GM23248 (cell line): ENCODE results near the gene PTTG2. TPM values are rescaled to one million over a fixed set of nuclear protein-coding genes. Genes with fewer than 3 reads are reported as not detected.

Experiments used
- DNase-seq: peaks from one replicate; pipeline ENCODE4 v3.0.0-alpha.2; 2015
- H2AFZ ChIP-seq: fragments of 200-600 bp; sonication (generic); 2 replicates; pipeline ENCODE4 v1.6.1; 2016; ENCODE audit warnings: antibody characterized with exemption
- H3F3A ChIP-seq: fragments of 200-600 bp; sonication (generic); 2 replicates; pipeline ENCODE4 v1.6.1; 2016; ENCODE audit warnings: mild to moderate bottlenecking, antibody characterized with exemption, mixed run types; ENCODE audit not compliant: insufficient read depth
- H3K27ac ChIP-seq: fragments of 200-600 bp; sonication (generic); 2 replicates; pipeline ENCODE4 v1.5.1; 2016; ENCODE audit warnings: mild to moderate bottlenecking
- H3K27me3 ChIP-seq: fragments of 200-600 bp; sonication (generic); replicated peaks from 2 replicates; pipeline ENCODE4 v1.6.1; 2016; ENCODE audit warnings: mild to moderate bottlenecking; ENCODE audit not compliant: insufficient read depth
- H3K36me3 ChIP-seq: fragments of 200-600 bp; sonication (generic); 2 replicates; pipeline ENCODE4 v1.6.1; 2016; ENCODE audit warnings: low read depth, mild to moderate bottlenecking
- H3K4me1 ChIP-seq: fragments of 200-600 bp; sonication (generic); 2 replicates; pipeline ENCODE4 v1.6.1; 2016; ENCODE audit warnings: mild to moderate bottlenecking; ENCODE audit not compliant: insufficient read depth
- H3K4me2 ChIP-seq: fragments of 200-600 bp; sonication (generic); one replicate; pipeline ENCODE4 v1.6.1; 2016; ENCODE audit warnings: mild to moderate bottlenecking; ENCODE audit not compliant: unreplicated experiment
- H3K4me3 ChIP-seq: fragments of 200-600 bp; sonication (generic); 2 replicates; pipeline ENCODE4 v1.5.1; 2016; ENCODE audit warnings: mild to moderate bottlenecking
- H3K79me2 ChIP-seq: fragments of 200-600 bp; sonication (generic); 2 replicates; pipeline ENCODE4 v1.6.1; 2016; ENCODE audit warnings: mild to moderate bottlenecking; ENCODE audit not compliant: insufficient read depth
- H3K9ac ChIP-seq: fragments of 200-600 bp; sonication (generic); 2 replicates; pipeline ENCODE4 v1.6.1; 2016; ENCODE audit warnings: mild to moderate bottlenecking
- H3K9me2 ChIP-seq: fragments of 200-600 bp; sonication (generic); 2 replicates; pipeline ENCODE4 v1.6.1; 2016; ENCODE audit warnings: mixed run types, mild to moderate bottlenecking, moderate library complexity; ENCODE audit not compliant: insufficient read depth
- H3K9me3 ChIP-seq: fragments of 200-600 bp; sonication (generic); one replicate; pipeline ENCODE4 v1.6.1; 2017; ENCODE audit warnings: low read depth
- H4K20me1 ChIP-seq: fragments of 200-600 bp; sonication (generic); 2 replicates; pipeline ENCODE4 v1.6.0; 2016; ENCODE audit not compliant: insufficient read depth
- EZH2 ChIP-seq: fragments of 200-600 bp; sonication (generic); IDR thresholded peaks from 2 replicates; pipeline ENCODE4 v1.6.1; 2018; ENCODE audit warnings: antibody characterized with exemption, mild to moderate bottlenecking; ENCODE audit not compliant: insufficient read depth, poor library complexity, severe bottlenecking
- EZH2phosphoT487 ChIP-seq: fragments of 200-600 bp; sonication (generic); IDR thresholded peaks from 2 replicates; pipeline ENCODE4 v1.6.1; 2018; ENCODE audit warnings: antibody characterized with exemption, moderate library complexity, mild to moderate bottlenecking, low read depth; ENCODE audit not compliant: insufficient read depth
- WGBS, 2 experiments: methylation state at CpG; one replicate each; pipeline ENCODE4 v1.1.6; 2015 to 2017; ENCODE audit warnings: low lambda C conversion rate in 2 of 2, low coverage in 1 of 2; ENCODE audit errors: missing lambda C conversion rate in 2 of 2; 5-methylcytosine and 5-hydroxymethylcytosine counted together
- in situ Hi-C: fragments of 300-500 bp; cut with MboI; formaldehyde crosslinking; loops from 2 replicates; pipeline ENCODE4 v1.15.0; 2020
- polyA plus RNA-seq: library from polyadenylated mRNA; unstranded; fragments of >200 nt; fragmentation: Nextera tagmentation; extraction: Ambion mirVana; gene quantifications from 2 replicates; pipeline ENCODE4 v1.2.1, GENCODE V29; 2016
- total RNA-seq: library from RNA; depleted of rRNA; stranded (reverse); fragments of >200 nt; shearing (Covaris generic); gene quantifications from 2 replicates; pipeline ENCODE4 v1.2.3, GENCODE V29; 2014

Gene PTTG2
- total and polyA plus RNA-seq, 2 experiments from 2014 or later: not detected

DNA sequence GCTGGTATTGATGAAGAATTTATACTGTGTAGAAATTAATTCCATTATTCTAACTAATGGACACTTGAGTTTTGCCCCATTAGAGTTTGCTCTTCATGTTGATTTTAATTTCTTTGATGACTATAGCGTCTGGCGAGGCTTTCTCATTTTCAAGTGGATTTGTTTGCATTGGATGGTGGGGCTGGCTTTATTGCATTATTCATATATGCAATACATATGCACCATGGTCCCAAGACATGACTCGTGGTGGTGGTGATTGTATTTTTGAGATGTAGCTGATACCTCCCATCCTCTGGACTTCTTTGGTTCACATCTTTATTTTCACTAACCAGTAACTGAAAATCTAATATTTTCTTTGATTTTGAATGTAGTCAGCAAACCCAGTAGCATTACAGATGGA lies 39.8 kb downstream of the PTTG2 start:
- in situ Hi-C loops: no loop called here
- Histone ChIP-seq H3K4me2 (no peak overlapping the region), H3K9me3 (no peaks in the 10 kb centered on the region), H3K36me3 (no peaks in the 10 kb centered on the region), H3K27me3 (no peaks in the 10 kb centered on the region), H3K79me2 (no peaks in the 10 kb centered on the region), H3K27ac (no peak overlapping the region), H3K4me1 (no peaks in the 10 kb centered on the region), H3K4me3 (no peak overlapping the region), H2AFZ (no peak overlapping the region), H4K20me1 (no peaks in the 10 kb centered on the region), H3K9me2 (no peaks in the 10 kb centered on the region), H3K9ac (no peak overlapping the region), H3F3A (no peaks in the 10 kb centered on the region)
- TF ChIP-seq EZH2phosphoT487: no peak
- no peak for TF ChIP-seq EZH2
- 96 to 99% methylated on average over 3 of the region's 3 CpGs for WGBS, 2 experiments
- no peak for DNase-seq

DNA sequence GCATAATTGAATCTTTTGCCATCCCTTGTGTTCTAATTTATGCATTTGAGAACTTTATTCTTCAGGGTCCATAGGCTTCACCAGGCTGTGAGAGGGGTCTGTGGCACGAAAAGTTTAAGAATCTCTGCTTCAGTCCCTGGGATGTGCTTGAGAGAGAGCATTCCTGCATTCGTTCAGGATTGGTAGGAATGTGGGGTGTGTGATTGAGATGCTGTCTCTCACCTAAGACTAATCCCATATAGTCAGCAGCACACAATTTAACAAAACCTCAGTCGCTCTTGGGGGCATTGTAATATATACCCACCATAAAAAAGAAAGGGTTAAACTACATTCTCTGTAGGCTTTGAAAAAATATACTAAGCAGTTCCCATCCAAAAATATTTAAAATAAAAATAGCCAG lies 41.7 kb downstream of the PTTG2 start:
- Histone ChIP-seq H4K20me1 (no peaks in the 10 kb centered on the region), H2AFZ (no peak overlapping the region), H3F3A (no peaks in the 10 kb centered on the region), H3K9ac (no peak overlapping the region), H3K4me1 (no peaks in the 10 kb centered on the region), H3K36me3 (no peaks in the 10 kb centered on the region), H3K4me3 (no peak overlapping the region), H3K9me2 (no peaks in the 10 kb centered on the region), H3K4me2 (no peak overlapping the region), H3K27ac (no peak overlapping the region), H3K9me3 (no peaks in the 10 kb centered on the region), H3K79me2 (no peaks in the 10 kb centered on the region), H3K27me3 (no peaks in the 10 kb centered on the region)
- DNase-seq: no peak
- WGBS, 2 experiments: 79 to 85% methylated on average over 3 of the region's 3 CpGs
- in situ Hi-C loops: no loop called here
- no peak for TF ChIP-seq EZH2

DNA sequence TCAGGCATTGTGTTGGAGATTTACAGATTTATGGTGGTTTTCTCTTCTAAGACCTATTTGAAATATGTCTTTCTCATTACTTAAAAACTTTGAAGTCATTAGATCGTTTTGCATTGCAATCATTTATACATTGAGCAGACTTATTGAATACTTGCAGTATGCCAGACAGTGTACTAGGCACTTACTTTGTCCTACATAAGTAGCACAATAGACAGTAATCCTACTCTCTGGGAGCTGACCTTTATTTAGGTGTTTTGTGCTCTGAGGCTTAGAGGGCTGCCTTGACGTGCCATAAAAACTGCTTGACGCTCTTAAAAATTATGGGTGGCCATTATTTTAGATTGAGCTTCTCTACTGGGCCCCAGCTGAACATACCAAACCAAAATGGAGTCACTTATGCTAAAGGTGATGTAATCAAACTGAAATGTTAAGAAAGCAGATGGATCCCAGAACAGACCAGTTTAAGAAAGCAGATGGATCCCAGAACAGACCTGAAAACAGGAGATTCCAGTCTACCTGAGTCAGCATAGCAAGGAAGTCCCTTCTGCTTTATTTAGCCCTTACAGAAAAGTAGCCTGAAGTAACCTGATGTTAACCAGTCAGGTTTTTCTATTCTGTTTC lies 42.4 kb downstream of the PTTG2 start:
- no peaks in the 10 kb centered on the region for H3K79me2 ChIP-seq

DNA sequence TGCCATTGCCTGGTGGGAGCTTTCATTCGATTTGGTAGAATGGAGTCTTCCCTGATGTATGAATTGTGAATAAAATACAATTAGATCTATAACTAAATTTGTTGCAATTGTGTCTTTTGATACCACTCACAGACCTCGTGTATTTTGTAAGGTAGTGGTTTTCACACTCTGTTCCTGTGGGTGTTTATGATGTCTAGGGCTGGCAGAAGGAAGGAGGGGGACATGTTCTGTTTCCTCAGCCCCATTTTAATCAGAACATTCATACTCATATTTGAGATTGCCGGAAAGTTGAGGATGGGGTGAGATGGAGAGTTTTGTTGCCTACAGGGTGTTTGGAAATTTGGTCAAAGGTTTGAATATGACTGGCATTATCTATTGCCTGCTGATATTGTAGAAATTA lies 42.9 kb downstream of the PTTG2 start:
- no peak for DNase-seq
- no peak overlapping the region for H3K4me2 ChIP-seq
- in situ Hi-C loops: no loop called here
- no peak overlapping the region for H2AFZ ChIP-seq
- no peaks in the 10 kb centered on the region for H3K9me3 ChIP-seq
- H3F3A ChIP-seq: no peaks in the 10 kb centered on the region
- H3K4me3 ChIP-seq: no peak overlapping the region
- H3K27me3 ChIP-seq: no peaks in the 10 kb centered on the region
- no peaks in the 10 kb centered on the region for H3K79me2 ChIP-seq
- no peak overlapping the region for H3K27ac ChIP-seq
- no peak overlapping the region for H3K9ac ChIP-seq
- no peaks in the 10 kb centered on the region for H3K36me3 ChIP-seq
- no peaks in the 10 kb centered on the region for H3K9me2 ChIP-seq
- WGBS, 2 experiments: 95 to 100% methylated on average over 3 of the region's 3 CpGs
- no peaks in the 10 kb centered on the region for H4K20me1 ChIP-seq
- TF ChIP-seq EZH2 (no peak), EZH2phosphoT487 (no peak)
- H3K4me1 ChIP-seq: no peaks in the 10 kb centered on the region

More for the DNA sequence above, 42.4 kb downstream of the PTTG2 start:
- H2AFZ ChIP-seq: no peak overlapping the region
- no peaks in the 10 kb centered on the region for H3K9me3 ChIP-seq
- H3K4me2 ChIP-seq: no peak overlapping the region
- H3K27ac ChIP-seq: no peak overlapping the region
- in situ Hi-C loops: no loop called here
- 81 to 92% methylated on average over 3 of the region's 3 CpGs for WGBS, 2 experiments
- TF ChIP-seq EZH2 (no peak), EZH2phosphoT487 (no peak)
- no peaks in the 10 kb centered on the region for H3K4me1 ChIP-seq
- no peaks in the 10 kb centered on the region for H3K27me3 ChIP-seq
- no peak overlapping the region for H3K9ac ChIP-seq
- H3K4me3 ChIP-seq: no peak overlapping the region
- no peaks in the 10 kb centered on the region for H3K36me3 ChIP-seq
- H3K9me2 ChIP-seq: no peaks in the 10 kb centered on the region
- H4K20me1 ChIP-seq: no peaks in the 10 kb centered on the region
- DNase-seq: peak; percentile 2
- H3F3A ChIP-seq: no peaks in the 10 kb centered on the region

DNA sequence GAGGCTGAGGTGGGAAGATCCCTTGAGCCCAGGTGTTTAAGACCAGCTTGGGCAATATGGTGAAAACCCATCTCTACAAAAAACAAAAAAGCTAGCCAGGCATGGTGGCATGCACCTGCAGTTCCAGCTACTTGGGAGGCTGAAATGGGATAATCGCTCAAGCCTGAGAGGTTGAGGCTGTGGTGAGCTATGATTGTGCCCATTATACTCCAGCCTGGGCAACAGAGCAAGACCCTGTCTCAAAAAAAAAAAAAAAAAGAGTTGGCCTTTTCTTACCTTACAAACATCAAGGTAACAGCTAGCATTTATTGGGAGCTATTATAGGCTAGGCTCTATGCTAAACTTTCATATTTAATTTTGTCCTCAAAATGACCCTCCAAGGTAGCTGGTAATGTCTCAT lies 43.4 kb downstream of the PTTG2 start:
- in situ Hi-C loops: no loop called here
- Histone ChIP-seq H3K27ac (no peak overlapping the region), H3K9ac (no peak overlapping the region), H3K4me1 (no peaks in the 10 kb centered on the region), H4K20me1 (no peaks in the 10 kb centered on the region; the same call in 1 of the 2 replicates), H3K9me3 (no peaks in the 10 kb centered on the region), H3F3A (no peaks in the 10 kb centered on the region), H3K27me3 (no peaks in the 10 kb centered on the region), H3K79me2 (no peaks in the 10 kb centered on the region), H3K36me3 (no peaks in the 10 kb centered on the region), H3K4me3 (no peak overlapping the region), H2AFZ (no peak overlapping the region), H3K4me2 (no peak overlapping the region), H3K9me2 (no peaks in the 10 kb centered on the region)
- 100% methylated on average over 1 of the region's 1 CpG for WGBS, 2 experiments
- TF ChIP-seq EZH2 (no peak), EZH2phosphoT487 (no peak)
- no peak for DNase-seq
